Anterior cingulate cortex (tissue), 58 donors: ENCODE data around the gene GOLT1B.

Experiments used
- DNase-seq, 58 donors: peaks; one replicate each; lab custom pipeline; 2025; lab: John Stamatoyannopoulos, UW

GOLT1B gene

GRCh38 chr12:21559855-21560569, 58.4 kb downstream of the GOLT1B start:
- DNase-seq, result no peak

- DNase-seq, result no peak
These were observed 59.6 kb downstream of the GOLT1B start for GRCh38 chr12:21561158-21561557.

GRCh38 chr12:21562859-21563258, 61.3 kb downstream of the GOLT1B start:
- DNase-seq, result no peak

GRCh38 chr12:21566223-21566906, 64.8 kb downstream of the GOLT1B start:
- no peak for DNase-seq

- DNase-seq, result no peak
These were observed 65.4 kb downstream of the GOLT1B start for GRCh38 chr12:21566907-21567394.
